ENCODE results near the gene SMAD7.

Gene SMAD7

GRCh38 chr18:48917579-48918517 is 32.9 kb downstream of the SMAD7 start:
- FAIRE-seq (no peak), DNase-seq (ENCODE audit: low spot score) (no peak)

DNA sequence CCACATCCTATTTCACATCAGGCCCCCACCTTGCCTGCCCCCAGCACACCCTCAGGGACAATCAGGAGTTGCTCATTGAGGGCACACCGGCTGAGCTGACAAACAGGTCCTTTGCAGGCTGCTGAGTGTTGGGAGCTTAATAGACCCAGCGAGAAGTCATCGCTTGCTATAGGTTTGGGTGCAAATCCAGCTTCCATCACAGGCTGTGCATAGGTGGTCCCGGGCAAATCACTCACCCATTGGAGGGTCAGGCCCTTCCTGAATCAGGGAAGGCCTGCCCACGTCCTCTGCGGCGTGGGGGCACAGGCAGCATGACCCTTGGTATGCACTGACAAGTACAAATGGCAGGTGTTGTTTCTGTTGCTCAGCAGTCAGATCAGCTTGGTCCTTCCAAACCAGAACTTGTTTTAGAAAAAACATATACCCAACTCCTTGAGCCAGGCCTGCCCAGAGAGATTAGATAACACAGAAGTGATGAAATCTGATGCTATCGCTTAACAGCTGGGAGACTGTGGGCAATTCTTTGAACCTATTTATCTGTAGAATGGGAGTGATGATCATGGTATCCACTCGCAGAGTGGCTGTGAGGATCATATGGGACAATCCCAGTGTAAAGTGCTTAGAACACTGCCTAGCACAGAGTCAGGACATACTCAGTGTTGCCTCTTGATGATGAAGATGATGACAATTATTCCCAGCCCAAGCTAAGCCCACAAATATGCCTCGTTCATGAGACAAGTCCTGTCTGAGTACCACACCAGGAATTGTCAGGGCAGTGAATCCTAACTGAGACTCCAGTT is 34.9 kb downstream of the SMAD7 start:
- DNase-seq (ENCODE audit: low spot score): no peak
- FAIRE-seq: no peak

GRCh38 chr18:48914581-48915251 is 36.0 kb downstream of the SMAD7 start:
- DNase-seq (ENCODE audit: low spot score) (no peak), FAIRE-seq (no peak)

DNA sequence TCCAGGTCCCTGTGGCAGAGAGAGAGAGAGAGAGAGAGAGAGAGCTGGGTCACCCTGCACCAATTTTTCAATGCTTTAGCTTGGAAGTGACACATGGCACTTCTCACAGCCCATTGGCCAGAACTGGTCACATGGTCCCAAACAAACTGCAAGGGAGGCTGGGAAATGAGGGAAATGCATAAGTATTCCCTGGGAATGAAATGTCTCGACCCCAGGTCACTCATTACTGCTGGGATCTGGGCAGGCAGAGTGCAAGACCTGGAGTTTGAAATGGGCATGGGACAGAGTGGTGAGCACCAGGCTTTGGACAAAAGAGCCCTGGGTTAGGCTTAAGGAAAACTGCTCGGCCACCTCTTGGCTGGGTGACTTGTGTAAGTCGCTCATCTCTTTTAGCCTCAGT is 37.0 kb downstream of the SMAD7 start:
- DNase-seq (ENCODE audit: low spot score) (no peak), FAIRE-seq (no peak)

GRCh38 chr18:48913201-48913600 is 37.6 kb downstream of the SMAD7 start:
- DNase-seq (ENCODE audit: low spot score) (no peak), FAIRE-seq (no peak)

- no peak for FAIRE-seq
- DNase-seq (ENCODE audit: low spot score): no peak
Observed at GRCh38 chr18:48910972-48911545, 39.7 kb downstream of the SMAD7 start.

DNA sequence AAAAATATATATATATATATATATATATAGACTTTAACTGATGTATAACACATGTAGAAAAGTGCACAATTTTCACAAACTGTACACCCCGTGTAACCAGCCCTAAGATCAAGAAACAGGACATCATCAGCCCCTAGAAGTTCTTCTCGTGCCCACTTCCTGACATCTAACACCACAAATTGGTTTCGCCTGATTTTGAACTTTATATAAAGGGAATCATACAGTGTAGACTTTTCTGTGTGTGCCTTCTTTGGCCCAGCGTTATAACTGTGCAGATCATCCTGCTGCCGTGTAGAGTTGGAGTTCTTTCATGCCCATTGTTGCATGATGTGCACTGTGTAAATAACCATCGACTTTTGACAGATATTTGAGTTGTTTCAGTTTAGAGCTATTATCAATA is 41.0 kb downstream of the SMAD7 start:
- DNase-seq (ENCODE audit: low spot score): no peak
- no peak for FAIRE-seq

GRCh38 chr18:48908916-48909315 is 41.8 kb downstream of the SMAD7 start:
- FAIRE-seq (no peak), DNase-seq (ENCODE audit: low spot score) (no peak)

DNA sequence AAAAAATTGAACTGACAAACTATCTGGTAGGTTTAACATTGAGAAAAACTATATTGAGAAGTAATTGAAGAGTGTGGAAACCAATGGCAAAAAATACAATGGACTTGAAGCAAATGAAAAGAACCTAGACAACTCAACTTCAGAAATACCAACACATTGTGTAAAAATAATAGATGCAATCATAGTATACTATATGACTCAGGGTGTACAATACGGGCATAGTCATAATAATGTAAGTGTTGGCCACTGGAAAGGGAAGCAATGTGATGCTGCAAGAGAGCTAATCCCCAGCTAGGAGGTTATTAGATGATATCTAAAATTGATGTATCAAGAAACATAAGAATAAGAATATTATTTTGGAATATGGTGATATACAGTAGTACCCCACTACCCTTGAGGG is 45.3 kb downstream of the SMAD7 start:
- no peak for DNase-seq (ENCODE audit: low spot score)
- no peak for FAIRE-seq

DNA sequence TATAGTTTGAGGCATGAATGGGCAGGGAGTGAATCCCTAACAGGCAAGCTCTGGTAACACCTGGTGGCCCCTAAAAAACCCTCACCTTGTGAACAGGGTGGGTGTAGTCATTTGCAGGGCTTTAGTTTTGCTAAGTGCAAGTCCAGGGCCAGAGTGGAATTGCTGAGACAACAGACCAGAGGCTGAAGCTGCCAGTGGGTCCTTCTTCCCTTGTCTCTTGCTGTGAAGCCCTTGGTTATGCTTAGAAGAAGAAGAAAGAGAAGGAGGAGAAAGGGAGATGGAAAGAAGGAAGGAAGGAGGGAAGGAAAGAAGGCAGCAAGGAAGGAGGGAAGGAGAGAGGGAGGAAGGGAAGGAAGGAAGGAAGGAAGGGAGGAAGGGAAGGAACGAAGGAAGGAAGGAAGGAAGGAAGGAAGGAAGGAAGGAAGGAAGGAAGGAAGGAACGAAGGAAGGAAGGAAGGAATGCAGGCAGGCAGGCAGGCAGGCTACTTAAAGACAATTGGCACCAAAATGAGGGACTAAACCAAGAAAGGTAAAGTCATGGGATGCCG is 45.8 kb downstream of the SMAD7 start:
- FAIRE-seq (no peak), DNase-seq (ENCODE audit: low spot score) (no peak)

DNA sequence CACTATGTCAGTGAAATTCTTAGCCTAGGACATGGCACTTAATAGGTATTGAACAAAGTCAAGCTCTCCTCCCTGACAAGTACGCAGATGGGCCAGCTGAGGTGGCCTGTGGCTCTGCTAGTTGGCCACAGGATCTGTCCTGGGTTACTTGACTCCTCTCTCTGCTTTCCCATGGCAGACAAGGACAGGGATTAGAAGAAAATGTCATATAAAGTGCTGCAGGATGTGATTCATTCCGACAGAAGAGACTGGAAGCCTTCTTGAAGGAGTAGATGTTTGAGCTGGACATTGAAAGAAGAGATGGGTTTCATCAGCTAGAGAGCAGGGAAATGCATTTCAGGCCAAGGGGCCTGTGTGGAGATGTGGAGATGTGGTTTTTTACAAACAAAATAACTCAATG is 46.7 kb downstream of the SMAD7 start:
- DNase-seq (ENCODE audit: low spot score): no peak
- no peak for FAIRE-seq

- FAIRE-seq: no peak
- DNase-seq (ENCODE audit: low spot score): peak; percentile 20
Observed at GRCh38 chr18:48902856-48903601, 47.7 kb downstream of the SMAD7 start.

GRCh38 chr18:48902023-48902855 is 48.5 kb downstream of the SMAD7 start:
- peak; percentile 85 for DNase-seq (ENCODE audit: low spot score)
- peak; percentile 68 for FAIRE-seq

- DNase-seq (ENCODE audit: low spot score): no peak
- FAIRE-seq: no peak
Observed at GRCh38 chr18:48901145-48902022, 49.4 kb downstream of the SMAD7 start.

DNA sequence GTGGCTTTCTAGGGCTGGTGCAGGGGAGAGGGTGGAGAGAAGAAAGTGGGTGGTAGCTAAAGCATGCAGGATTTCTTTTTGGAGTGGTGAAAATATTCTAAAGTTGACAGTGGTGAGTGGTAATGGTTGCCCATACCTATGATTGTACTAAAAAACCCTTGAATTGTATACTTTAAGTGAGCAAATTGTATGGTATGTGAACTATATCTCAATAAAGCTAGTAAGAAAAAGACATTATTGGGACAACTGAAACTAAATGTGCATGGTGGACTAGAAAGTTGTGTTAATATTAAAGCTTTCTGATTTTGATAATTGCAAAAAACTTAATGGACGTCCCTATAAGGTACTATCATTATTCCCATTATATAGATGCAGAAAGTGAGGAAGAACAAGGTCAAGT is 50.3 kb downstream of the SMAD7 start:
- FAIRE-seq (no peak), DNase-seq (ENCODE audit: low spot score) (no peak)

GRCh38 chr18:48899558-48900174 is 51.1 kb downstream of the SMAD7 start:
- DNase-seq (ENCODE audit: low spot score): no peak
- no peak for FAIRE-seq

GRCh38 chr18:48898521-48898920 is 52.2 kb downstream of the SMAD7 start:
- no peak for FAIRE-seq
- DNase-seq (ENCODE audit: low spot score): no peak

DNA sequence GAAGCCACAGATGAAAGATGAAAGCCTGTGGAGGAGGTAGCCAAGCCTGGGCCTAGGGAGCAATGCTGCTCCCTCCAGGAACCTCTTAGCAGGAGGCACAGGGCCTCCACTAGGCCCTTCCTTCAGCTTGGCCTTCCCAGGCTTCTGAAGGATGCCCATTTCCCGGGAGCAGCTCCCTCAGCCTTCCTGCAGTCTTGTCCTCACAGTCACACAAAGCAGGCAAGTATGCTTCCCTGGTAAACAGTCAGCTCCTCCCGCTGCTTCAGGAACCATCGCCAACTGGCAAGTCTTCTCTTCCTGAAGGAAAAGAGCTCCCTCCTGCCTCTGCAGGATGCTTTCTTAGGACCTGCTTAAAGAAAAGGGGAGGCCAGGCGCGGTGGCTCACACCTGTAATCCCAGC is 53.2 kb downstream of the SMAD7 start:
- FAIRE-seq (no peak), DNase-seq (ENCODE audit: low spot score) (no peak)

Measured in RCC 7860 (cell line).